ENCODE data around the gene DUSP16.
"Not testable (repeated sequence)": the region's sequence is repeated elsewhere in the genome, so short reads cannot be mapped to it uniquely, and the experiment has no call there.

The DUSP16 gene

GRCh38 chr12:12543959-12544358 is 18.7 kb downstream of the DUSP16 start:
- no peak for DNase-seq

- DNase-seq = no peak
These were observed 19.7 kb downstream of the DUSP16 start for GRCh38 chr12:12542964-12543363.

- DNase-seq = no peak
These were observed 20.4 kb downstream of the DUSP16 start for GRCh38 chr12:12542286-12542685.

- no peak for DNase-seq
These were observed 20.9 kb downstream of the DUSP16 start for GRCh38 chr12:12541782-12542181.

- DNase-seq = no peak
These were observed 22.2 kb downstream of the DUSP16 start for GRCh38 chr12:12540261-12541013.

- no peak for DNase-seq
These were observed 23.4 kb downstream of the DUSP16 start for GRCh38 chr12:12539028-12539810.

- DNase-seq = no peak
These were observed 24.1 kb downstream of the DUSP16 start for GRCh38 chr12:12538535-12538934.

GRCh38 chr12:12537421-12537820 is 25.2 kb downstream of the DUSP16 start:
- DNase-seq = no peak

- no peak for DNase-seq
These were observed 27.7 kb downstream of the DUSP16 start for GRCh38 chr12:12534975-12535374.

GRCh38 chr12:12534166-12534866 is 28.3 kb downstream of the DUSP16 start:
- DNase-seq = no peak

- DNase-seq = no peak
These were observed 29.3 kb downstream of the DUSP16 start for GRCh38 chr12:12533238-12533829.

GRCh38 chr12:12531194-12531593 is 31.5 kb downstream of the DUSP16 start:
- no peak for DNase-seq

GRCh38 chr12:12529783-12530421 is 32.8 kb downstream of the DUSP16 start:
- no peak for DNase-seq

- no peak for DNase-seq
These were observed 34.0 kb downstream of the DUSP16 start for GRCh38 chr12:12528361-12529270.

GRCh38 chr12:12527820-12528296 is 34.8 kb downstream of the DUSP16 start:
- no peak for DNase-seq

GRCh38 chr12:12524128-12524527 is 38.5 kb downstream of the DUSP16 start:
- DNase-seq = no peak

GRCh38 chr12:12523229-12523628 is 39.4 kb downstream of the DUSP16 start:
- DNase-seq = no peak

- DNase-seq = not testable (repeated sequence)
These were observed 40.0 kb downstream of the DUSP16 start for GRCh38 chr12:12522657-12523056.

- DNase-seq = no peak
These were observed 40.8 kb downstream of the DUSP16 start for GRCh38 chr12:12521888-12522287.

- DNase-seq = no peak
These were observed 41.6 kb downstream of the DUSP16 start for GRCh38 chr12:12521044-12521485.

GRCh38 chr12:12520273-12520672 is 42.4 kb downstream of the DUSP16 start:
- DNase-seq = no peak
